ENCODE results near the gene SENP3. TPM values are rescaled to one million over a fixed set of nuclear protein-coding genes. Genes with fewer than 3 reads are reported as not detected.

Gene SENP3
- total and polyA plus RNA-seq, 2 donors (not counting 3 experiments of a cell fraction or from before 2014, with no cell fraction given): 63.4 to 96.5 TPM

GRCh38 chr17:7583253-7584109, 21.8 kb downstream of the SENP3 start, which contains the start of gene MPDU1:
MPDU1 (plus strand) TSS chr17:7583852; CDS start chr17:7583863, 11 bp downstream.
- POLR2A ChIA-PET: interaction anchor here (0.9 to 1.4 kb wide), 4 partner anchors 10 to 179 kb away, joined by 3 to 6 read pairs (median 4); partner anchors contain the start of genes TMEM256, TP53 and WRAP53
- Histone ChIP-seq H3K36me3 (ENCODE audit: control insufficient read depth in 2 of 2, extremely low read depth in 1 of 2, insufficient read depth in 2 of 2, low read length in 2 of 2) (peaks cover 0 to 18% of the 10 kb centered on the region in 2 experiments), H4K20me1 (replicated peaks; ENCODE audit: control insufficient read depth, extremely low read depth, insufficient read depth, low read length) (no peaks in the 10 kb centered on the region), H3K9me1 (replicated peaks; ENCODE audit: control insufficient read depth, extremely low read depth, insufficient read depth, low read length) (no peaks in the 10 kb centered on the region), H3K27me3 (ENCODE audit: control insufficient read depth in 2 of 2, insufficient read depth in 2 of 2, low read length in 2 of 2) (no peaks in the 10 kb centered on the region), H3K79me2 (ENCODE audit: control insufficient read depth, insufficient read depth, low read length) (peaks cover 27% of the 10 kb centered on the region), H3K9me3 (replicated peaks; ENCODE audit: control insufficient read depth, insufficient read depth, low read length) (no peaks in the 10 kb centered on the region), H3K4me3 (replicated peaks in 1 of 3; ENCODE audit: insufficient read depth in 1 of 3, low read depth in 1 of 3, low read length in 3 of 3) (peak within 1 kb of the TSS; percentile 54 to 90 (median 66)), H3K4me2 (ENCODE audit: insufficient read depth, low read length) (peak within 1 kb of the TSS; percentile 87), H2AFZ (ENCODE audit: low read depth, low read length) (peak within 1 kb of the TSS; percentile 76), H3K27ac (ENCODE audit: insufficient read depth, low read depth, low read length) (peak within 1 kb of the TSS; percentile 88), H3K9ac (replicated peaks; ENCODE audit: extremely low read depth, insufficient read depth, low read length) (peak within 1 kb of the TSS; percentile 94), H3K4me1 (ENCODE audit: control insufficient read depth, extremely low read depth, insufficient read depth, low read length) (peaks cover 32% of the 10 kb centered on the region)
- TSS peak; percentile 74 for BruUV-seq (replicated peaks)
- CTCF ChIA-PET: interaction anchor here (0.9 to 1.6 kb wide), 5 partner anchors 10 to 147 kb away, joined by 4 to 10 read pairs (median 6); partner anchors contain the start of genes FXR2, TP53 and WRAP53
- dilution Hi-C loops (cut with MboI; ENCODE audit: extremely low pct_ligation_motif_present, low sequenced_read_pairs) (no loop called here), intact Hi-C loops (cut with micrococcal nuclease) (loop anchor here (1.0 kb wide), 2 partner anchors 11 to 99 kb away; partner anchors contain the start of gene POLR2A)
- DNase-seq (ENCODE audit: low read depth, low spot score) (peak; percentile 98), FAIRE-seq (peak; percentile 97)
- TF ChIP-seq MYC (IDR thresholded peaks at IDR 0.05; ENCODE audit: low read depth, low read length): no peak
- no peak for TF ChIP-seq GATA2 (IDR thresholded peaks at IDR 0.05; ENCODE audit: insufficient read depth, insufficient read length, low read depth, low read length)
- peak; percentile 92 for TF ChIP-seq MAX (IDR thresholded peaks at IDR 0.05; ENCODE audit: insufficient read depth, insufficient read length)
- peak; percentile 94 for TF ChIP-seq POLR2A (IDR thresholded peaks at IDR 0.05; ENCODE audit: low read depth, low read length)
- no peak for TF ChIP-seq CTCF (IDR thresholded peaks at IDR 0.05; ENCODE audit: extremely low read depth in 1 of 2, insufficient read depth in 1 of 2, low read depth in 1 of 2, low read length in 2 of 2)
- TF ChIP-seq FOS (IDR thresholded peaks at IDR 0.05; ENCODE audit: borderline replicate concordance, insufficient read depth, low read length): no peak
- no peak for TF ChIP-seq JUN (IDR thresholded peaks at IDR 0.05; ENCODE audit: borderline replicate concordance, insufficient read depth, insufficient read length, low read depth)
- peak; percentile 94 for TF ChIP-seq POLR2AphosphoS5 (IDR thresholded peaks at IDR 0.05; ENCODE audit: insufficient read depth, low read depth, low read length)
